NCI-H774 (cell line): Measurements from ENCODE around the gene MAPK12.

Source experiments
- DNase-seq: peaks from one replicate; lab custom pipeline; 2025; lab: John Stamatoyannopoulos, UW

The MAPK12 gene

DNA sequence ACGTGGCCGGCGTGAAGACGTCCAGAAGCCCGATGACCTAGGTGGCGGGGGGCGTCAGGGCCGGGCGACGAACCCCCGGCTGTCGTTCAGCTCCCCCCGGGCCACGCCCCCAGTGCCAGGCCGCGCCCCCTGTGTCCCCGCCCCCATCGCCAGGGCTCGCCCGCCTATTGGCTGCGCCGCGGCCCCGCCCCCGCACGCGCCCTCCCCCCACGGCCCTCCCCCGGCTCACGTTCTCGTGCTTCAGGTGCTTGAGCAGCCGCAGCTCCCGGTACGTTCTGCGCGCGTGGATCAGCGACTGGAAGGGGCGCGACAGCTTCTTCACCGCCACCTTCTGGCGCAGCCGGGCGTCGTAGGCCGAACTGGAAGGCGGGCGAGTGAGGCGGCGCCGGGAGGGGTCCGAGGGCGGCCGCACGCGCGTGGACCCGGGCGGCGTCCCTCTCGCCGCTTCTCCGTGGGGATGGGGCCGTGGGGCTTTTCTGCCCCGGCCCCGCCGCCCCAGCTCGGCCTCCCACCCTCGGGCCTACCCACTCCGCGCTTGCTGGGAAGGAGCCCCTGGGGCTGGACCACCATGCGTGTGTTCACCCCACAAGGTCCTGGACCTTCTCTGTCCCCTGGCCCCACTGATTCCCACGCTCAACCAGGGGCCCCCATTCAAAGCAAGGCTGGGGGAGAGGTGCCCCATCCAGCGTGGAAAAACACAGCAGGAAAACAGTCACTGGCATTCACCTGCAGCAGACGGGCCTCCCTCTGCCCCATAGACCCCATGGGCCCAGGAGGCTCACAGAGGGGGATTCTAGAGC, 6.3 kb upstream of the MAPK12 start:
- DNase-seq = no peak

DNA sequence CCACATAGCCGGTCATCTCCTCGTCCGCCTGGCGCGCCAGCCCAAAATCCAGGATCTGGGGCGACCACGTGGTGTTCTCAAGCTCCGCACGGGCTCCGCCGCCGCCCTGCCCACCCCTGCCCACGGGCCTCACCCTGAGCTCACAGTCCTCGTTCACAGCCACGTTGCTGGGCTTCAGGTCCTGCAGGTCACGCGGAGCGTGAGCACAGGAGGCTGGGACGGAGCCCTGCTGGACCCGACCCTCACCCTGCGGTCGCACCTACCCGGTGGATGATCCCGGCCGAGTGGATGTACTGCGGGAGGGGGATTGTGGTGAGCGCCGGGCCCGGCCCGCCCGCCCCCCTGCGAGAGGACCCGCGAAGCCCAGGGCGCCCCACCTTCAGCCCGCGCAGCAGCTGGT, 5.5 kb upstream of the MAPK12 start:
- DNase-seq = no peak

DNA sequence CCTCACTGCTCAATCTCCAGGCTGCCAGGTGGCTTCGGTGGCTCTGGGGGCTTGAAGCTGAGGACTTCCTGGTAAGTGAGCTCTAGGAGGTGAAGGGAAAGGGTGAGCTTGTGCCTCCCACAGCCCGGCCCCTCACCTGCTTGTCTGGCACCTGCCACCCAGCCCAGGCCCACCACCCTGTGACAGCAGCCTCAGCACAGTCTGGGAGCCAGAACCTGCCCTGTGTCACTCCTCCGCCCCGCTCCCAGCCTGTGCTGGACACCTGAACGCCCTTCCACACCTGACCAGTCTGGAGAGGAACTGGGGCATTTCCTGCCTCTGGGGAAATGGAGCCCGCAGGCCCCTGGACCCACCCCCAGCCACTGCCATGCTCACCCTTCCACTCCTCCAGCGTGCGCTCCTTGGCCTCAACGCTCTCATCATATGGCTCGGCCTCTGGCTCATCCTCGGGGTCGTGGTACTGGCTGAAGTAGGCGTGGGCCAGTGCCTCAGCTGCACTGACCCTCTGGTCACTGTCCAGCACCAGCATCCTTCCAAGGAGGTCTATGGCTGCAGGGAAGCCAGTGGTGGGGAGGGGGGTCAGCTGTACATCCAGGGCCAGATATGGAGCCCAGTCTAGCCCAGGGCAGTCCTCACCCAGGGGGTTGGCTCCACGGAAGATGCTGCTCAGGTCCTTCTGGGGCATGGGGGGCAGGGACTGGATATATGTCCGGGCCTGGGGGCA, 3.6 kb upstream of the MAPK12 start:
- no peak for DNase-seq

DNA sequence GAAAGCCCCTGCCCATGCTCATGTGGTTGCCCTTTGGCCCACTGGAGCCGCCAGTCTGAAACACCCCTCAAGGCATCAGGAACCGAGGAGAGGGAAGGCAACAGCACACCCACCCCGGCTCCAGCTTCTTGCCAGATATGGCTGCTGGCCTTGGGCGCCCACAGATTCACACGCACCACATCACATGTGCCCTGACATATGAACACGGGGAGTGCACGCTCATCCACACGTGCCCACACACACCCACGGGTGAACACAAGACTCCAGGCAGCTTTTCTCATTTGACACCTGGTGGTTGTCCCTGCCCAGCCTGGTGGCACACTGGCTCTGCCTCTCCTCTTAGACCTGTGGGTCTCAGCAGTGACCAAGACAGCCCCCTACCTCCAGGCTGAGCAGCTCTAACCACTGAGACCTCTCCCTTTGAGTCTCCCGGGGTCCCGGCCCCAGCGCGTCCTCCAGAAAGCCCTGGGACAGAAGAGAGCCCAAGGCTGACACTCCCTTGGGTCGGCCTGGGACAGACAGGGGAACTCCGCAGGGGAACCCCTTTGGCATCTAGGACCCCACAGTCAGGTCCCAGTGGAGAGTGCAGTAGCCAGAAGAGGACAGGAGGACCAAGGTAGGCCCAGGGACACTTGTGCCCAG, 2.7 kb upstream of the MAPK12 start:
- DNase-seq = no peak

DNA sequence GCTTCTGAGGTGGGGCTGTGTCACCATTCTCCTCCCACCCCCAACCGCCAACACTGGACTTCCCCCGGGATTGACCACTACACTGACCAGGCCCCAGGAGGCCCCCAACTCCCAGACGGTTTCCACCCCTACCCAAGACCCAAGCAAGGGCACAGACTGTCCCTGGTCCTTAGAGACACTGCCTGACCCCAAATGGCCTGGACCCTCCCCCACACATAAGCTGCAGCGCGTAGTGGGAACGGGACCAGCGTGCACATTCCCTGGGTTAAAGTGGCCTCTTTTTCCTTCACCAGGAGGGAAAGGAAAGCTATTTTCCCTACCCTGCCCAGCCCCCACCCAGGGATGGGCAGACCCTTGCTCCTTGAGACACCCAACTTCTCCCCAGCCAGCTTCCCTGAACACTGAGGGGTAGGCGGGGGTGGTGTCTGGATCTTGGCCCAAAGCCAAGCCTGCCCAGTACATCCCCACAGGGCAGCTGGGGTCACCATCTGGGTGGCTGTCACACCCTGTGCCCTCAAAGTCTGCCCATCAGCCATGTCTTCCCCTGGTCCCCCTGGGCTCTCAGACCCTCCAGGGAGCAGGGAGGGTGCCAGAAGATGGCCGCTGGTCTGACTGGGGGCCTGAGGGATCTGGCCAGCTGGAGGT, 1.6 kb upstream of the MAPK12 start:
- no peak for DNase-seq

DNA sequence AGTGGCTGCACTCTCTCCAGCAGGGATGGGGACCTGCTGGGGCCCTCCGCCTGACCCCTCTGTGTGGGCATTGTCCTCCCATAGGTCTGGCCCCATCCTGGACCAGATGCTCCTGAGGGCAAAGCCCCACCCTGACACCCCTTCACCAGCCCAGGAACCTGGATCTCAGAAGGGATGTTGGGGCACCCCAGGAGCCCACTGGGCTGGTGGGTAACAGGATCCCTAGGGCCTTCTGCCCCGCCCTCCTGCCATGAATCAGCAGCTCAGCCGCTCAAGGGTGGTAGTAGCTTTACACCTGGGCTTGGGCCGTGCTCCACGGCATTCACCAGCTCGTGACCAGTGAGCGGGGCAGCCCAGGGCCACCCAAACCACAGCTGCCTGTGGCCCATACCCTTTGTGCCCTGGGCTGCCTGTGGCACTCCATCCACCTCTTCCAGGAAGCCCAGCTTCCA, 1.0 kb upstream of the MAPK12 start:
- DNase-seq = no peak

DNA sequence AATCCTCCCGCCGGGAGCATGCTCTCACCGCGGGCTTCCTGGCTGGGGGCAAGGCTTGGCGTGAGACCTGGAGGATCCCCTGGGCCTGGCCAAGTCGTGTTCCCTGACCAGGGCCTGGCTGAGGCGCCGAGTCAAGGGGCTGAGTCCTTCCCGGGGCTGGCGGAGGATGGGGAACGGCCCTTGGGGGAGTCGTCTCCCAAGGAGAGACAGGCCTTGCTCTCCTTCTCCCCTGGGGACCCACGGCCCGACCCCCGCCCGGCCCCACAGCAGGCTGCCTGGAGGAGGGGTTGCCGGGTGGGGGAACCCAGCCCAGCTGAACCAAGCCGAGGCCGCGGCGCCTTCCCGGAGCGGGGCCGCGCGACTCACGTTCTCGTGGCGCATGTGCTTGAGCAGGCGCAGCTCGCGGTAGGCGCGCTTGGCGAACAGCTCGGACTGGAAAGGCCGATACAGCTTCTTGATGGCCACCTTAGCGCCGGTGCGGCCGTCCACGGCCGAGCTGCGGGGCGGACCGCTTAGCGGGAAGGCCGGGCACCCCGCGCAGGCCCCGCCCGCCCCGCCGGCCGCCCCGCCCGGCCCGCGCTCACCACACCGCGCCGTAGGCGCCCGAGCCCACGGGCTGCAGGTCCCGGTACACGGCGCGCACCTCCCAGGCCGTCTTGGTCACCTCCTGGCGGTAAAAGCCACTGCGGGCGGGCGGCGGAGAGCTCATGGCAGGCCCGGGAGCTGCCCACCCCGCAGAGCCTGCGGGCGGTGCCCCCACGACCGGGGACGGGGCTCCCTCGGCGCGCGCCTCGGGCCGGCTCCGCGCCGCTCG, 475 bp downstream of the MAPK12 start:
- DNase-seq = no peak

DNA sequence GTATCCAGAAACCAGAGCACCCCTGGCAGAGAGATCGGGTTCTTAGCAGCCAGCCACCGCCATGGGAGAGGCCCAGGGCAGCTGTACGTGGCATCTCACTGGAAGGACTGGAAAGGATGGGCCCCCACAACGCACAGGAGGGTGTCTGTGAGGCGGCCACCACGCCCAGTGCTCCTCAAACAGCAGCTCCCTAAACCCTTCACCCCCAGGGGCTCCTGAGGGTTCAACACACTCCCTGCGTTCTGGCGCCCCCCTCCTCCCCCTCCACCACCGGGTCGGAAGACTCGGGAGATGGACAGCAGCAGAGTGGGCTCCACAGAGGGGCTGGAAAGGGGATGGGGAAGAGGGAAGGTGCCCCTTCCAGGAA, 1.1 kb downstream of the MAPK12 start:
- DNase-seq = no peak

DNA sequence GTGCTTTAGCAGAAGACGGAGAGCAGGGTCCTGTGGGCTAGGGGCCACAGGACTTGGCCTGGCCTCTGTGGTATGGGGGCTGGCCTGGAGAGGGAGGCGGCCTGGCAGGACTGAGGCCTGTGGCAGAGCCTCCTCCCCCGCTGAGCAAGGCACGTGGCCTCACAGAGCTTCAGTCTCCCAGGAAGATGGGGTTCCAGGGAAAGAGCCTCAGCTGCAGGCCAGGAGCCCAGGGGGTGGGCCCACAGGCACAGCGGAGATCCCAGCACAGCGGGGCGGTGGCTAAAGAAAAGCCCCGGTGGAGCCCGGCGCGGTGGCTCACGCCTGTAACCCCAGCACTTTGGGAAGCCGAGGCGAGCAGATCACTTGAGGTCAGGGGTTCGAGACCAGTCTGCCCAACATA, 2.2 kb downstream of the MAPK12 start:
- no peak for DNase-seq

DNA sequence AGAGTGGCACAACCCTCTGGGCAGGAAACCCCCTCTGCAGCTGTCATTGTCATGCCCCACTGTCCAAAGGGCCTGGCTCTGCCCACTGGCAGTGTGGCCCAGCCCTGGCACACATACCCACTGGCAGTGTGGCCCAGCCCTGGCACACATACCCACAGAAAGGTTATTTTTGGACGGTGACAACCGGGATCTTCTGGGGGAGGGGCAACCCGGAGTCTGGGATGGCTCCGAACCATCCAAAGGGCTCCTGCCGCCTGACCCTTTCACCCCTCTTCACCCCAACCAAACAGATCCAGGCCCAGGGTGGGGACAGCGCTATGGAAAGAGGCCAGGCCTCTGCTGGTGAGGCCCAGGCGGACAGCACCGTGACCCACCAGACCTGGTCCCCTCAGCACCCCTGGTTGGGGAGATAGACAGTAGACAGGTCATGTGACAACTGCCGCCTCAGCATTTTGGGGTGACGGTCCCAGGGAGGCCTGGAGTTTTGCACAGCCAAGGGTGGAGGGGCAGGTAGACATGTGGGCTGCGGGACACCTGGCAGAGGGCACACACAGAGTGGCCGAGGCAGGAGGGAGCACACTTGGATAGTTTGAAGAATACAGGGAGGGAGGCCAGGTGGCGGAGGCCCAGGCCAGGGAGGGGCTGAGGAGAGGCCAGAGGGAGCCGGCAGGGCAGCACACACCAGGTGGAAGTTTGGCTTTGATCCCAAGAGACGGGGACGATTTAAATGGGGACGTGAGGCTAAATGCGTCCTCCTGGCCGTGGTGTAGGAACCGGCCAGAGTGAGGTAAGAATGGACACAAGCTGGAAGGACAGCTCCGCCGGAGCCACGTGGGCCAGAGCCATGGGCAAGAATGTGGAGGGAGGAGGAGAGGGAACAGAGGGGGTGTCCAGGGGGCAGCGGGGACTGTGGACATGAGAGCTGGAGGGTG, 2.9 kb downstream of the MAPK12 start:
- DNase-seq = no peak

DNA sequence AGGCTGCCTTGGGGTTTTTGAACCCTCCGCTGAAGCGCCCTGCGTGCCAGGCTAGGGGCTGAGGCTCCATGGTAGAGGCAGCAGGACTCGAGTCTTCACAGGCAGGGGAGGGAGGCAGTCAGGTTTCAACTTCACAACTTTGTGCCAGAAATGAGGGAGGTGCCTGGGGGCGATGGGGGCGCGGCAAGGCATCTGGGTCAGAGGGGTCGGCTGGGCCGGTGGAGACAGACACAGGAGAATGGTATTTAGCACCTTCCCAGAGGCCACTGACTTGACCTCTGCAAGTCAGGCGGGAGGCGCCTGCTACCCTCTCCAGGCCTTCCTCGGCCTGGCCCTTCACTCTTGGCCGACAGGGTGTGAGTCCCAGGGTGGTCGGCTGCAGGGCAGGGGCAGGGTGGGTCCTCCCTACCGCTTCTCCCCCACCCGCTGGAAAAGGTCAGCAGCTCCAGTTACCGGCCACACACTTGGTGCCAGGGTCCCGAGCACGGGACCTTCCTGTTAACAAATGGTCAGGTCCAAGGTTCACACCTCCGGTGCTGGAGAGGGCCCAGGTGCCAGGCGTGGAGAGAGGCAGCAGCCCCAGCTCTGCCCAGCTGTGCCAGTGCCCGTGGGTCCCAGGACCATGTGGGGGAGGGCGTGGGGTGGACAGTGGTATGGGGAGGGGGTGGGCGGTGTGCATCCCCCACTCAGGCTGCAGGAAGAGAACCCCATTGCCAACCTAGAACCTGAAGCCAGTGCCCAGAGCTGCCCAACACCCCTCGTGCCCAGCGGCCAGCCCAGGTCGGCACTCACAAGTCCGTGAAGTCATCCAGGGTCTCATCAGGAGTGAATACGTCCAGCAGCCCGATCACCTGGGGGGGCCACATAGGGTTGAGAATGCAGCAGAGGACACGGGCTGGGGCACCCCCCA, 3.8 kb downstream of the MAPK12 start:
- DNase-seq = no peak

DNA sequence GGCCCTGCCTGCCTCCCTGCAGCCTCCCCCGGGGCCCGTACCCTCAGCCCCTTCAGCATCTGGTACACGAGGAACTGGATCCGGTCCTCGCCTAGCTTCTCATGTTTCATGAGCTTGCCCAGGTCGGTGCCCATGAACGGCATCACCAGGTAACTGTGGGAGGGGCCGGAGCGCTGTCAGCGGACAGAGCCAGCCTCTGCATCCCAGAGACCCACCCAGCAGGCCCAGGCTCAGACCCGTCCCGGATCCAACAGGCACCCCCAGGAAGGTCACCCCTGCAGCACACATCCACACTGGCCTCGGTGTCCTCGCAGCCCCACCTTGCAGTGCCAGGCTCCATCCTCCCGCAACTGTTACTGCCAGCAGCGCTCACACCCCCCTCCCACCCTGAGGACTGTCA, 4.4 kb downstream of the MAPK12 start:
- DNase-seq = no peak

DNA sequence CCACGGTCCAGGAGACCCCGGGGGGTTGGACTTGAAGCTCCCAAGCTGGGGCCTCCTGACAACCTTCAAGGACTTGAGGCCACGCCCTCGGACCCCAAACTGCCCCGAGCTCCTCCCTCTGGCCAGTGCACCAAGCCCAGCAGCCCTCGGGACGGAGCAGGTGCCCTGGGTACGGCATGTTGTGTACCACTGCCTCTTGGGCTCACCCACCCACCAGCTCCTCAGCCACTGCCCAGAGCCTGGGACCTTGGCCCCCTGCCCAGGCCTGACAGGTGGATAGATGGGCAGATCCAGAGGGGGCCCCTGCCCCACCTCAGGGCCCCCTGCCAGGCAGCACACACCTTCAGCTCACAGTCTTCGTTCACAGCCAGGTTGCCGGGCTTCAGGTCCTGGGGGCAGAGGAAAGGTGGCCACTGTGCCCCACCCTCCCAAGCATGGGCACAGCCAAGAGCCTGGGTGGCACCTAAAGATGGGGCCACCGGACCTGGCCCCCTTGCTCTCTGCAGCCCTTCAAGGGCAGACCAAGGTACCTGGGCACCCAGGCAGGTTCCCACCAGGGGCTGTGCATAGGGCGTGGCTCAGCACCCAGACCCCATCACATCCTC, 5.1 kb downstream of the MAPK12 start:
- DNase-seq = no peak

DNA sequence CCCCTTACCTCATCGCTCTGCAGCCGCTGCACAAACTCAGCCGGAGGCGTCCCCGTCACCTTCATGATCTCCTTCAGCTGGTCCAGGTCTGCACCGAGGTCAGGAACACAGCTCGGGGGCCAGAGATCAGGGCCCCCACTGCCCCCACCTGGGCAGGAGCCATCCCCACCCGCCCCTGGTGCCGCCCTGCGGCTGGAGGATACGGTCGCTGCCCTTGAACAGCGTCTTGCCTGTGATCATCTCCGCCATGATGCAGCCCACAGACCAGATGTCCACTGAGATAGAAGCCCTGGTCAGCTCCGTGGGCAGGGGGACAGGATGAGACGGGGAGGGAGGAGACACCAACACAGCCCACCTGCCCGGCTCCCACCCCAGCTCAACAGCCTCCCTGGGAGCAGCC, 5.9 kb downstream of the MAPK12 start:
- no peak for DNase-seq

DNA sequence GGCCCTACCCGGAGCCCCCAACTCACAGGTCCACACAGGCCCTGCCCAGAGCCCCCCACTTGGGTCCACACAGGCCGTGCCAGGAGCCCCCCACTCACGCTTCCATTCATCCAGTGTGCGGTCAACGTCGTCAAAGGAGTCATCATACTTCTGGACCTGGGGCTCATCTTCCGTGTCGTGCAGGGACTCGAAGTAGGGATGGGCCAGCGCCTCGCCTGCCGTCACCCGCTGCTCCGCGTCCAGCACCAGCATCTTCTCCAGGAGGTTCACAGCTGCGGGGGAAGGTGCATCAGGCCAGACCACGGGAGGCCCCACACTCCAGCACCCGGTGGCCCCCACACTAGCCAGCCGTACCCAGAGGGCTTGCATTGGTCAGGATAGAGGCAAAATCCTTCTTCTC, 6.4 kb downstream of the MAPK12 start:
- DNase-seq = no peak

DNA sequence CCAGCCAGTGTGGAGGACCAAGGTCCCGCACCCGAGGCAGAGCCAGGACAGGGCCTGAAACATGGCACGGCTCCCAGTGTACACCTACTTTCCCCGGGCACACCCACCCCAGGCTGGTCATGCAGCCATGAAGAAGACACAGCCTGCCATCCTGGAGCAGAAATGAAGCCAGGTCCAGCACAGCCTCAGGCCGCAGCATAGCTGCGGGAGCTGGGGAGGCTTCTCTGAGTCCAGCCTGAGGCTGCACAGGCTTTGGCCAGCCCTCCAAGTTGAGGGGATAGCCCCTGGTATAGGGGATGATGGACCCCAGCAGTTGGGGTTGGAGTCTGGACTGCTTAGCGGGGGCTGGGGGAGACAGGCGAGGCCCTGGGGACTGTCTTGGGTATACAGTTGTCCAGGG, 7.5 kb downstream of the MAPK12 start:
- DNase-seq = no peak

DNA sequence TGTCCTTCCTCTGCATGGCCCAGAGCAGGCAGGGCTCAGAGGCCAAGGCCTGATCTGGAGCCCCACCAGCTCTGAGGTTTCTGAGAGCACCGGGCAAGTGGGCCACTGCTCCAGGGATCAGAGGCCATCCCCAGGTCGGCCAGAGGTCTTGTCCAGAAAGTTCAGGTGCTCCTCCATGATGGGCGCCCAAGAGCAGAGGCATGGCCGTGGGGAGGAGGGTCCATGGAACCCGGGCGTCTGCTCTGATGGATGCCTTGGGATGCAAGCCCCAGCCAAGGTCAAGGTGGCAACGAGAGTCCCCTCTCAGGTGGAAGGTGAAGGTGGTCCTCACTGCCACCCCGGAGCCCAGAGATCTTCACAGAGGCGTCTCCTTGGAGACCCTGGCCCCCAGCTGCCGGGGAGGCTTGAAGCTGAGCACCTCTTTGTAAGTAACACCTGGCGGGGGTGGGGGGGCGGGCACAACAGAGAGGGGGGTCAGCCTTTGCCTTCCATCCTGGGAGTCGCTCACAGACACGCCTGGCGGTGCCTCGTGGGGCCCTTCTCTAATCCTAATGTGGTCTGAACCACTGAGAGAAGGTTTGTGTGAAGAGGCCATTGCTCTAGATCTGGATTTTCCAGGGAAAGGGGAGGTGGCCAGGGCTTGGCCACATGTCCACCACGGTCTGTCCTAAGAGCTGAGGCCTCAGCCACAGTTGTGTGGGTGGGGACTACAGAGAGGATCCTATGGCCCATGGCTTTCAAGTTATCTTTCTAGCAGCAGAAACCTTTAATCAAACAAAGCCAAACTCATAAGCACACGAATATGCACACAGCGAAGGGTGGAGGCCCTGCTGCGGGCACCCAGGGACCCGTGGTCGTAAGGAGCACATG, 8.2 kb downstream of the MAPK12 start:
- DNase-seq = no peak
